Trophoblast cell (in vitro differentiated cells and primary cell): ENCODE data around the gene PSD2.

ENCODE experiments used
- DNase-seq, 2 donors: peaks; one replicate each; pipeline ENCODE4 v3.0.0-alpha.2; 2016
- H2AFZ ChIP-seq: 2 replicates; pipeline ENCODE4 v1.6.1; 2013; ENCODE audit warnings: low read length, moderate library complexity, mild to moderate bottlenecking; ENCODE audit not compliant: insufficient read depth, poor library complexity
- H2AK5ac ChIP-seq: 2 replicates; pipeline ENCODE4 v1.6.1; 2013; ENCODE audit warnings: mild to moderate bottlenecking, low read length
- H2BK120ac ChIP-seq: 2 replicates; pipeline ENCODE4 v1.6.1; 2013; ENCODE audit warnings: low read length, mild to moderate bottlenecking, moderate library complexity; ENCODE audit not compliant: insufficient read depth, poor library complexity
- H2BK12ac ChIP-seq: 2 replicates; pipeline ENCODE4 v1.6.1; 2013; ENCODE audit warnings: mild to moderate bottlenecking, low read length, moderate library complexity
- H2BK5ac ChIP-seq: 2 replicates; pipeline ENCODE4 v1.6.1; 2013; ENCODE audit warnings: low read length, low read depth, moderate library complexity, mild to moderate bottlenecking; ENCODE audit not compliant: poor library complexity
- H3K14ac ChIP-seq: 2 replicates; pipeline ENCODE4 v1.6.1; 2013; ENCODE audit warnings: mild to moderate bottlenecking, low read length
- H3K18ac ChIP-seq: 2 replicates; pipeline ENCODE4 v1.6.1; 2013; ENCODE audit warnings: mild to moderate bottlenecking, low read length
- H3K23ac ChIP-seq: 2 replicates; pipeline ENCODE4 v1.6.1; 2013; ENCODE audit warnings: low read length
- H3K27ac ChIP-seq: 2 replicates; pipeline ENCODE4 v1.5.1; 2013; ENCODE audit warnings: low read depth, mild to moderate bottlenecking, inconsistent platforms, low read length, moderate library complexity
- H3K27me3 ChIP-seq: 2 replicates; pipeline ENCODE4 v1.6.1; 2013; ENCODE audit warnings: inconsistent platforms, mild to moderate bottlenecking, low read length, moderate library complexity; ENCODE audit not compliant: insufficient read depth
- H3K36me3 ChIP-seq, 2 experiments: 1 replicate in 1 of 2; 2 replicates in 1 of 2; pipeline ENCODE4 v1.6.1; 2013; ENCODE audit warnings: low read length in 2 of 2, mild to moderate bottlenecking in 2 of 2, moderate library complexity in 1 of 2; ENCODE audit not compliant: insufficient read depth in 2 of 2, control insufficient read depth in 1 of 2
- H3K4ac ChIP-seq: 2 replicates; pipeline ENCODE4 v1.6.1; 2013; ENCODE audit warnings: low read depth, mild to moderate bottlenecking, low read length, moderate library complexity
- H3K4me1 ChIP-seq, 2 experiments: 1 replicate in 1 of 2; 2 replicates in 1 of 2; pipeline ENCODE4 v1.6.1; 2013; ENCODE audit warnings: low read length in 2 of 2, mild to moderate bottlenecking in 2 of 2, moderate library complexity in 1 of 2; ENCODE audit not compliant: insufficient read depth in 2 of 2, control insufficient read depth in 1 of 2
- H3K4me2 ChIP-seq: 2 replicates; pipeline ENCODE4 v1.6.1; 2013; ENCODE audit warnings: inconsistent platforms, mild to moderate bottlenecking, low read length, moderate library complexity
- H3K4me3 ChIP-seq: 2 replicates; pipeline ENCODE4 v1.5.1; 2013; ENCODE audit warnings: mild to moderate bottlenecking, low read depth, low read length, inconsistent platforms
- H3K79me1 ChIP-seq: one replicate; pipeline ENCODE4 v1.6.1; 2013; ENCODE audit warnings: low read length
- H3K79me2 ChIP-seq: 2 replicates; pipeline ENCODE4 v1.6.1; 2013; ENCODE audit warnings: low read length, mild to moderate bottlenecking; ENCODE audit not compliant: control insufficient read depth, insufficient read depth, poor library complexity
- H3K9ac ChIP-seq: 2 replicates; pipeline ENCODE4 v1.6.1; 2013; ENCODE audit warnings: mild to moderate bottlenecking, low read length
- H3K9me3 ChIP-seq: 2 replicates; pipeline ENCODE4 v1.6.1; 2013; ENCODE audit warnings: low read depth, mild to moderate bottlenecking, control low read depth, inconsistent platforms, low read length; ENCODE audit not compliant: insufficient read depth
- H4K12ac ChIP-seq: 2 replicates; pipeline ENCODE4 v1.6.1; 2013; ENCODE audit warnings: low read depth, mild to moderate bottlenecking, low read length, moderate library complexity
- H4K8ac ChIP-seq: 2 replicates; pipeline ENCODE4 v1.6.1; 2013; ENCODE audit warnings: low read depth, mild to moderate bottlenecking, low read length, moderate library complexity
- H4K91ac ChIP-seq: one replicate; pipeline ENCODE4 v1.6.1; 2013; ENCODE audit warnings: low read depth, mild to moderate bottlenecking, low read length, moderate library complexity
- WGBS: extraction: QIAGEN DNeasy Blood & Tissue Kit; methylation state at CpG from one replicate; pipeline ENCODE4 v1.1.7; 2013; ENCODE audit warnings: missing lambda C conversion rate; ENCODE audit not compliant: insufficient read length, insufficient coverage; ENCODE audit errors: extremely low coverage; 5-methylcytosine and 5-hydroxymethylcytosine counted together

The PSD2 gene

DNA sequence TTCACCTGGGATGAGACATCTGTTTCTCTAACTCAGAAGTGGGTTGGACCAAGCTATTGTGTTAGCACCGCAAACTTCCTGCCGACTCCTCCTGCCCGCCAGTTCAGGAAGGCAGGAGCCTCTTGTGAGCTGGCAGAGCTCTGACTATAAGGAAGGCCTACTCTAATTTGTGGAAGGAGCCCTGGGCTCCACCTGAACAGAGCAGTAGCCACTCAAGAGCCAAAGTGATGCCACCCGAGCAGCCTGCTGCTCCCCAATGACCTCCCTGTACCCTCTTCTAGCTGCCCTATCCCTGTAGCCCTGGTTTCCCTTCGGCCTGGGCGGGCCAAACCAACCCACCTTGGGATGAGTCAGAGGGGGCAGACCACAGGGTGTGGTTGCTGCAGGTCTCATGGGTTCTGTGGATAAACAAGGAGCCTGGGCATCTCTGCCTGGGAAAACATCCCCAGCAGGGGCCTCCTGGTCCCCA is 81.6 kb downstream of the PSD2 start:
- no peak for DNase-seq
- no CpG with 5 or more reads among the region's 6 CpGs for WGBS
- no peak overlapping the region for H2AK5ac ChIP-seq
- no peak overlapping the region for H3K14ac ChIP-seq
- H3K27ac ChIP-seq = no peak overlapping the region
- no peak overlapping the region for H3K23ac ChIP-seq
- no peak overlapping the region for H4K91ac ChIP-seq
- no peak overlapping the region for H3K4ac ChIP-seq
- H4K12ac ChIP-seq = no peak overlapping the region
- no peak overlapping the region for H3K9ac ChIP-seq
- no peak overlapping the region for H2BK5ac ChIP-seq
- peaks cover 6% of the 10 kb centered on the region for H3K9me3 ChIP-seq
- H3K4me3 ChIP-seq = no peak overlapping the region
- no peak overlapping the region for H3K4me2 ChIP-seq
- no peak overlapping the region for H2AFZ ChIP-seq
- peaks cover 0 to 4% of the 10 kb centered on the region in 2 experiments for H3K4me1 ChIP-seq
- no peak overlapping the region for H2BK12ac ChIP-seq
- no peaks in the 10 kb centered on the region for H3K79me1 ChIP-seq
- no peaks in the 10 kb centered on the region for H3K27me3 ChIP-seq
- no peaks in the 10 kb centered on the region for H3K79me2 ChIP-seq
- H3K18ac ChIP-seq = no peak overlapping the region
- no peaks in the 10 kb centered on the region for H3K36me3 ChIP-seq
- no peak overlapping the region for H4K8ac ChIP-seq
- no peak overlapping the region for H2BK120ac ChIP-seq

DNA sequence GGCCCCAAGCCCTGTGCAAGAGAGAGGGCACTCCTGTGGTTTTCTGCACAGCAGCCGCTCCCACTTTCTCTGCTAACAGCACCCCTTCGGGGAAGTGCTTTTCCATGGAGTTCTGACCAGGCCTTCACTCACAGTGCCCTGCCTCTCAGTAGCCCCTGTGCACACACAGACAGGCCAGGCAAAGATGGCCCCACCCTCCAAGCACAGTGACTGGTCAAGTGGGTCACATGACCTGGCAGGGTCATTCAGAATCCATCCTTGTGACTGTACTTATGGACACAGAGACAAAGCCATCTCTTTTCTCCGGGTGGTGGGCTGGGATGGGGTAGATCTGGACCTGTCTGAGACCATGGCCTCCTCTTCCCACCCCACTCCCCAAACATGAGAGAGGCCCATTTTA is 82.5 kb downstream of the PSD2 start:
- H3K23ac ChIP-seq = no peak overlapping the region
- H3K18ac ChIP-seq = no peak overlapping the region
- H3K36me3 ChIP-seq = no peaks in the 10 kb centered on the region
- H3K9me3 ChIP-seq = peaks cover 3% of the 10 kb centered on the region
- H4K8ac ChIP-seq = no peak overlapping the region
- H2BK12ac ChIP-seq = no peak overlapping the region
- H3K4me2 ChIP-seq = no peak overlapping the region
- no peak overlapping the region for H3K27ac ChIP-seq
- H3K27me3 ChIP-seq = no peaks in the 10 kb centered on the region
- no peak overlapping the region for H4K91ac ChIP-seq
- no peak overlapping the region for H2BK120ac ChIP-seq
- H2AFZ ChIP-seq = no peak overlapping the region
- H2BK5ac ChIP-seq = no peak overlapping the region
- no peaks in the 10 kb centered on the region for H3K79me1 ChIP-seq
- H3K79me2 ChIP-seq = no peaks in the 10 kb centered on the region
- no peak overlapping the region for H2AK5ac ChIP-seq
- DNase-seq = no peak
- no CpG with 5 or more reads among the region's 3 CpGs for WGBS
- H3K4ac ChIP-seq = no peak overlapping the region
- no peak overlapping the region for H3K9ac ChIP-seq
- no peak overlapping the region for H3K4me3 ChIP-seq
- H3K4me1 ChIP-seq = peaks cover 0 to 4% of the 10 kb centered on the region in 2 experiments
- no peak overlapping the region for H4K12ac ChIP-seq
- no peak overlapping the region for H3K14ac ChIP-seq

DNA sequence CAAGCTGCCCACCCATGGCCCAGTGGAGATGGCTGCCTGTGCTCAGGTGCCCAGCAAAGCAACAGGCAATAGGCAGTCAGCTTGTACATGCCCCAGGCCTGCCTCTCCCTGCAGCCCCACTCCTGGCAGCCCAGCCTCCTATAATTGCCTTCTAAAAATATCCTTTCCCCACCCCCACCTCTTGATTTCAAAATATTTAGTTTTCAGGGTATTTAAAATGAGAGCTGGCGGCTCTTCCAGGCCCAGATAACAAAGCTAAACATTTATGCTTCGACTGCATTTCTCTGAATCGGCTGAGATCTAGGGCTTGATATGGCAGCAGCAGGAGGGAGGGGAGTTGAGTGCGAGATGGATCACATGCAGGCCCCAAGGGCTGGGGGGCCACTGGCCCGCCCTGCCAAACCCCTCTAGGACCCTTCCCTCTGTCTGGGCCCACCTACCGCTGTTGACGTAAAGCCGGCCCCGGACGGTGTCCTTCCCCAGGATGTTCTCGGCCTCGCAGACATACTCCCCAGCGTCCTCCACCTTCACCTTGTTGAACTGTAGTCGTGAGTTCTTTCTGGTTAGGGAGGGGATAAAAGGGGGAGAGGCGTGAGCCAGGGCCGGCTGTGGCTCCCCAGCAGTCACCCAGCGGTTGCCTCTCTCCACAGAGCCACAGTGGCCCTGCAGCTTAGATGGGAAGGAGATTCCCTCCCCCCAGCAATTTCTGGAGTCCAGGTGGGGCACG is 85.0 kb downstream of the PSD2 start:
- DNase-seq = no peak
- no peaks in the 10 kb centered on the region for H3K36me3 ChIP-seq
- no peak overlapping the region for H3K23ac ChIP-seq
- no peak overlapping the region for H4K8ac ChIP-seq
- no peak overlapping the region for H4K91ac ChIP-seq
- H3K14ac ChIP-seq = no peak overlapping the region
- no peaks in the 10 kb centered on the region for H3K79me1 ChIP-seq
- H2BK120ac ChIP-seq = no peak overlapping the region
- peaks cover 0 to 4% of the 10 kb centered on the region in 2 experiments for H3K4me1 ChIP-seq
- H4K12ac ChIP-seq = no peak overlapping the region
- H3K9me3 ChIP-seq = no peaks in the 10 kb centered on the region
- H3K9ac ChIP-seq = no peak overlapping the region
- H3K4ac ChIP-seq = no peak overlapping the region
- no peak overlapping the region for H3K4me3 ChIP-seq
- H3K18ac ChIP-seq = no peak overlapping the region
- H3K27ac ChIP-seq = no peak overlapping the region
- H3K4me2 ChIP-seq = no peak overlapping the region
- H3K27me3 ChIP-seq = no peaks in the 10 kb centered on the region
- H2BK5ac ChIP-seq = no peak overlapping the region
- no CpG with 5 or more reads among the region's 18 CpGs for WGBS
- no peak overlapping the region for H2AK5ac ChIP-seq
- no peaks in the 10 kb centered on the region for H3K79me2 ChIP-seq
- no peak overlapping the region for H2AFZ ChIP-seq
- no peak overlapping the region for H2BK12ac ChIP-seq

DNA sequence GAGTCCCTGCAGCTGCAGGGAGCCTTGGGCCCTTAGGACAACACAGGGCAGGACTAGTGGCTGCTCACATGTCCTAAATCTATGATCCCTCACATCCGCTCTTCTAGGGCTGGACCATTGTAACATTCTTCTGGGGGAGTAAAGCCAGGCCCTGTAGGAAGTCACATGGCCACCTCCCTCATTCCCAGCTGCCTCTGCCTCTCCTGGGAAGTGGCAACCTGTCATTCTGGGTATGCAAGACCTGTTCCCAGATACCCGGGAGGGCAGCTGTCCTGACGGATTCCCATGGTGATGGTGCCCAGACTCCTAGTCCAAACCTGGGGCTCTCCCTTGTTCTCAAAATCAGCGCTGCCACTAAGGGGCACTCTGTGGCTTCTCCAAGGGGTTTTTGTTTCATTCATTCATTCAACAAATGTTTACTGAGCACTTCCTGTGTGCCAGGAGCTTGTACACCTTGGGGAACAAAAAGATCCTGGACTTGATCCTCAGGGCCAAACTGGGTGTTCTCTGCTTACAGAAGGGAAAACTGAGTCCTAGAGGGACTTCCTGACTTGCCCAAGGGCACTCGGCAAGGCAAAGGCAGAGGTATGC is 85.6 kb downstream of the PSD2 start:
- Histone ChIP-seq H3K27ac (no peak overlapping the region), H4K12ac (no peak overlapping the region), H3K9me3 (no peaks in the 10 kb centered on the region), H3K4ac (no peak overlapping the region), H3K23ac (no peak overlapping the region), H3K18ac (no peak overlapping the region), H3K36me3 (no peaks in the 10 kb centered on the region), H4K8ac (no peak overlapping the region), H2AFZ (no peak overlapping the region), H3K4me1 (peaks cover 0 to 4% of the 10 kb centered on the region in 2 experiments), H3K4me2 (no peak overlapping the region), H2BK120ac (no peak overlapping the region), H3K4me3 (no peak overlapping the region), H2BK12ac (no peak overlapping the region), H3K27me3 (no peaks in the 10 kb centered on the region), H3K14ac (no peak overlapping the region), H2AK5ac (no peak overlapping the region), H3K9ac (no peak overlapping the region), H3K79me2 (no peaks in the 10 kb centered on the region), H2BK5ac (no peak overlapping the region), H3K79me1 (no peaks in the 10 kb centered on the region), H4K91ac (no peak overlapping the region)
- no peak for DNase-seq
- WGBS = no CpG with 5 or more reads among the region's 5 CpGs
